SJSA1 (cell line): Measurements from ENCODE around the gene POMP. TPM values are rescaled to one million over a fixed set of nuclear protein-coding genes. Genes with fewer than 3 reads are reported as not detected.

ENCODE experiments used
- DNase-seq, 2 experiments: peaks; one replicate each; pipeline ENCODE4 v3.0.0-alpha.2; 2015 to 2020; ENCODE audit warnings: low spot score in 2 of 2, low read depth in 1 of 2
- H3K27ac ChIP-seq: fragments of 250-450 bp; sonication (Bioruptor Pico); 2 replicates; pipeline ENCODE4 v1.5.1; 2020; ENCODE audit warnings: mild to moderate bottlenecking, moderate library complexity
- H3K27me3 ChIP-seq: fragments of 250-450 bp; sonication (Bioruptor Pico); replicated peaks from 2 replicates; pipeline ENCODE4 v1.5.1; 2020; ENCODE audit warnings: mild to moderate bottlenecking, moderate library complexity
- H3K36me3 ChIP-seq: fragments of 250-450 bp; sonication (Bioruptor Pico); 2 replicates; pipeline ENCODE4 v1.5.1; 2020; ENCODE audit warnings: mild to moderate bottlenecking
- H3K4me1 ChIP-seq: fragments of 250-450 bp; sonication (Bioruptor Pico); replicated peaks from 2 replicates; pipeline ENCODE4 v1.6.1; 2021; ENCODE audit warnings: mild to moderate bottlenecking
- H3K4me3 ChIP-seq: fragments of 250-450 bp; sonication (Bioruptor Pico); 2 replicates; pipeline ENCODE4 v1.5.1; 2020; ENCODE audit warnings: mild to moderate bottlenecking
- H3K9me3 ChIP-seq: fragments of 250-450 bp; sonication (Bioruptor Pico); replicated peaks from 2 replicates; pipeline ENCODE4 v1.5.1; 2020; ENCODE audit warnings: mild to moderate bottlenecking
- total RNA-seq: library from RNA; depleted of rRNA; stranded (reverse); fragments of >200 nt; shearing (Covaris generic); gene quantifications from 2 replicates; pipeline ENCODE4 v1.2.3, GENCODE V29; 2014

The POMP gene
- total RNA-seq, 1 experiment from 2014 or later: 169 TPM

DNA sequence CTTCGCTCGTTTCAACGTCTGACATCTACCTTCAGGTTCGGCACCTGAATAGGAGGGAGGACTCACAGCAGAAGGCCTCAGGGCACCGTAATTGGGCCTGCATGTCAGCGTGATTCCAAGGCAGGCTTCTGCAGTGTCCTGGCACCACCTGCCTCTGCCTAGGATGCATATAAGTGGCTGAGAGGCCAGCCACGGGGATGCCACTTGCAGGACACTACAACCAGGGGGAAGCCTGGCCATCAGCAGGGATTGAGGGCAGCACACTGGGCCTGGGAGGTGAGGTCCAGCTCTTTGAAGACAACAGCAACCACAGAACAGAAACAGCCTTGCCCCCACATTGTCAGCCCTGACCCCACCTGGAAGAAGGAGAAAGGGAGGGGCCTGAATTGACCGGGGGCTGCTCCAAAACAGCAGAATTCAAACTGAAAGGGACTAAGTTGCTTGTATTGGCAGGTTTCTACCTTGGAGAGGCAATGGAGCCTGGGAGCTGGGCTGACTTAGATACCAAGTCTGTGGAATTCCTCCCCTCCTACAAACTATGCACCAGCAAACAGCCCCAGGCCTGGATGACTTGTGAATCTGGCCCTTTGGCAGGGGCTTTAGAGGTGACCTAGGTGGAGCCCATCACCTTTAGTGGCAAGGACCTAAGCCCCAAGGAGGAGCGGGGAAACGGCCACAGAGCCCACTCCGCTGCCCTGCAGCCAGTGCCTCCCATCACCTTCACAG, 34.1 kb upstream of the POMP start:
- no peaks in the 10 kb centered on the region; the same call in 1 of the 2 replicates for H3K4me1 ChIP-seq
- DNase-seq: no peak
- no peak overlapping the region for H3K4me3 ChIP-seq
- no peak overlapping the region for H3K27ac ChIP-seq
- no peaks in the 10 kb centered on the region for H3K27me3 ChIP-seq
- H3K36me3 ChIP-seq: no peaks in the 10 kb centered on the region
- H3K9me3 ChIP-seq: no peaks in the 10 kb centered on the region

DNA sequence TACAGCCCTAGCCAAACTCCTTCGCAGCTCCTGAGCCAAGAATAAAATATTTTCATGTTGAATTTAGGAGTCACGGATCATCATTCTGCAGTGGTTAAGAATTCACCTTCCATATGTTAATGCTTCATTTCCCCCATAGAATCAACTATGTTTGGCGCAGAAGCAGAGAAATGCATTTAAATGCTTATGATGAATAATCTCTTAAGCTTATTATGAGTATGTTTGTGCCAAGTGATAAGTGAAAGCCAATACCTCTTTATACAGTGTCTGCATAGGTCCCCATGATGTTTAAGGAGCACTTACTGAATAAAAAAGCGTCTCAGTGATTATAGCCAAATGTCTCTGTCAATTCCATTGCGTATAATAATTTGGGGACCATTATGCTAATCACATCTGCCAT, 32.7 kb upstream of the POMP start:
- no peaks in the 10 kb centered on the region for H3K27me3 ChIP-seq
- H3K4me3 ChIP-seq: no peak overlapping the region
- DNase-seq: no peak
- H3K36me3 ChIP-seq: no peaks in the 10 kb centered on the region
- no peaks in the 10 kb centered on the region for H3K9me3 ChIP-seq
- no peak overlapping the region for H3K27ac ChIP-seq
- no peaks in the 10 kb centered on the region for H3K4me1 ChIP-seq

DNA sequence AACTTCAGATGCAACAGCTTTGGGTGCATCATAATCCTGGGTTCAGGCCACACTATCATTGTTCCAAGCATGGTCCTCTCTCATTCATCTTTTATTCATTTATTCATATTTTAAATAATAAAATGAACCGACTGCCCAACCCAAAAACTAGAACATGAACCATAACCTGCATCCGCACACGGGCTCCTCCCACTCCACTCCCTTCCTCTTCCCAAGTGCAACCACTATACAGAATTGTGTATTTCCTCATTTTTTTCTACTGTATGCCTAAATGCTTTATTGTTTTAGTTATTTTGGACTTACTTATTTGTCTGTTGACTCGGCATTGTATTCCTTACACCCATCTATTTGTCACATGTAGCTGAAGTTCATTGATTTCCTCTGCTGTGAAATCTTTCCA, 30.7 kb upstream of the POMP start:
- no peaks in the 10 kb centered on the region for H3K4me1 ChIP-seq
- H3K9me3 ChIP-seq: no peaks in the 10 kb centered on the region
- no peak for DNase-seq
- no peak overlapping the region for H3K27ac ChIP-seq
- no peak overlapping the region for H3K4me3 ChIP-seq
- H3K36me3 ChIP-seq: no peaks in the 10 kb centered on the region
- H3K27me3 ChIP-seq: no peaks in the 10 kb centered on the region

DNA sequence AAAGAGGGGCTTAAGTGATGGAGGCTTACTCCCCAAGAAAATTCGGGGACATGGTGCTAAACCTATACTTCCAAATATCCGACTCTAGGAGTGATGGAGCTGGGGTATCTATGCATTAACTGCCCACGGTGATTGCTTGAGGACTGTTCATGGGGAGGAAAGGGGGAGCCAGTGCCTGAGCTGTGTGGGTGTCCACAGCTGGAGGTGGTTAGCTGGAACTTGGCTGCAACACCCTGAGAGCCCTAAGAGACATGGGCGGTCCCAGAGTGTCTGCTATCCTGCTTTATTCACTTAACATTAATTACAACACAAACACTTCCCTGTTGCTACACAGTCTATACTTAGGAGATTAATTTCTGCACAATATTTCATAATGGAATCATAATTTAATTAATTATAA, 28.1 kb upstream of the POMP start:
- DNase-seq: no peak
- no peaks in the 10 kb centered on the region for H3K4me1 ChIP-seq

DNA sequence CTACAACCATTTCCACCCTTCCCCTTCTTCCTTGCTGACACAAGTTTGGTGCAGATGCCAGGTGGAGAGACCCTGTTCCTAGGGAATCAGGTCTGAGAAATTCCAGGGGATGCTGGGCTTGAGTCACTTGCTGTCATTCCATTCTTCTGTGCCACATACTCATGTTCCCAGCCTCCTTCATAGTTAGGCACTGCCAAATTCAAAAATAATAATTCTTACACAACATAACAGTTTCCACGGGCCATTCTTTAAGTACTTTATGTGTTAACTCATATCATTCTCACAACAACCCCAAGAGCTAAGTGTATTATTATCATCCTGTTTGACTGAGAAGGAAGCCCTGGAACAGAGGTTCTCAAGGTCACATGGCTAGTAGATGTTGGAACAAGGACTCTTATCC, 27.1 kb upstream of the POMP start:
- DNase-seq: no peak
- Histone ChIP-seq H3K27ac (no peak overlapping the region), H3K9me3 (no peaks in the 10 kb centered on the region), H3K4me3 (no peak overlapping the region), H3K27me3 (no peaks in the 10 kb centered on the region), H3K36me3 (no peaks in the 10 kb centered on the region), H3K4me1 (peaks cover 8% of the 10 kb centered on the region)

More for the DNA sequence above, 28.1 kb upstream of the POMP start:
- no peak overlapping the region for H3K4me3 ChIP-seq
- H3K36me3 ChIP-seq: no peaks in the 10 kb centered on the region
- no peak overlapping the region for H3K27ac ChIP-seq
- no peaks in the 10 kb centered on the region for H3K27me3 ChIP-seq
- no peaks in the 10 kb centered on the region for H3K9me3 ChIP-seq

DNA sequence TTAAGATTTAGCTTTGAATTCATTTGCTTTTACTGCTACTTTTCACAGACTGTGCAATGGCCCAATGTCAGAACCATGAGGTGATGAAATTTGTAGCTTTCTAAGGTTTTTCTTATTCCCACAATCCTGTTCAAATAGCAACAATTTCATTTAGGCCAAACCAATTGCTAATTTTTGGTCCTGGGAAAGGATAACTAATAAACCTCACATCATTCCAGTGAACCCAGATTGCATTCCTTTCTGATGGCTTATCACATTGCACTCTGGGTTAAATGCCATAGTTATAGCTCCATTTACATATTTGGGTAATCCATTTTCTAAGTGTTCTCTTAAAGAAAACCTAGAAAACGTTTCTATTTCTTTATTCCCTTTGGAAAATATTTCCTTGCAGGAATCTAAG, 22.9 kb upstream of the POMP start:
- H3K27me3 ChIP-seq: no peaks in the 10 kb centered on the region
- no peaks in the 10 kb centered on the region for H3K36me3 ChIP-seq
- H3K27ac ChIP-seq: 0 out of 2 replicates have a peak overlapping the region, but pooled peaks have one; percentile 22
- no peaks in the 10 kb centered on the region for H3K9me3 ChIP-seq
- no peak overlapping the region for H3K4me3 ChIP-seq
- DNase-seq: peak in 1 of 2 experiments; percentile 16
- peaks cover 13% of the 10 kb centered on the region for H3K4me1 ChIP-seq

DNA sequence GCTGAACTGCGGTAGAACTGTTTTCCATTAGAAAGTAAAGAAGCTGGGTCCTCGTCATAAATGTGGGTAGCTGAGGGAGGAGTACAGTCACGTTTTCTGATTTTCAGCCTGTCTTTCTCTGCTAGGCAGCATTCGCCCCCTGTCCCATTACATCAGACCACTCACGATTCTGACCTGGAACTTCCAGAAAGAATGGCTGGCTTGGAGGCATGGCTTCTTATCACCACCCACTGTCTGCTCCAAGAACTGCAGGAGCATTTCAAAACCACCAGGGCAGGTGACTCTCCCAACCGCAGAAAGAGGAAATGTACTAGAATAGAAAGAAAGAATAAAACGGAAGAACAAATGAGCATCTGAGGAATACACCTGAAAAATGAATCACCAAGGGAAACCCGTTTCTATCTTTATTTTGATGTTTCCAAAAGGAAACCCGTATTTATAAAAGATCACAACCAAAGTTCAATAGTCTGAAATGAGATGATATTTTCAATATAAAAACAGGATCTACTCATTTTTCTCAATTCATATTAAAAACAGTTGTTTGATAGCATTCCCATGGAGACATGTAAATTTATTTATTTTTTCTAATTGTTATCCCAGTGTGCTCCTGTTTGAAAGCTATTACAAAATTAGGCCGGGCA, 22.1 kb upstream of the POMP start:
- DNase-seq: peak; percentile 54 to 60
- H3K4me3 ChIP-seq: no peak overlapping the region
- no peaks in the 10 kb centered on the region for H3K27me3 ChIP-seq
- H3K36me3 ChIP-seq: no peaks in the 10 kb centered on the region
- no peaks in the 10 kb centered on the region for H3K9me3 ChIP-seq
- peak overlapping the region; percentile 22; the same call in 1 of the 2 replicates for H3K27ac ChIP-seq
- H3K4me1 ChIP-seq: peaks cover 13% of the 10 kb centered on the region

DNA sequence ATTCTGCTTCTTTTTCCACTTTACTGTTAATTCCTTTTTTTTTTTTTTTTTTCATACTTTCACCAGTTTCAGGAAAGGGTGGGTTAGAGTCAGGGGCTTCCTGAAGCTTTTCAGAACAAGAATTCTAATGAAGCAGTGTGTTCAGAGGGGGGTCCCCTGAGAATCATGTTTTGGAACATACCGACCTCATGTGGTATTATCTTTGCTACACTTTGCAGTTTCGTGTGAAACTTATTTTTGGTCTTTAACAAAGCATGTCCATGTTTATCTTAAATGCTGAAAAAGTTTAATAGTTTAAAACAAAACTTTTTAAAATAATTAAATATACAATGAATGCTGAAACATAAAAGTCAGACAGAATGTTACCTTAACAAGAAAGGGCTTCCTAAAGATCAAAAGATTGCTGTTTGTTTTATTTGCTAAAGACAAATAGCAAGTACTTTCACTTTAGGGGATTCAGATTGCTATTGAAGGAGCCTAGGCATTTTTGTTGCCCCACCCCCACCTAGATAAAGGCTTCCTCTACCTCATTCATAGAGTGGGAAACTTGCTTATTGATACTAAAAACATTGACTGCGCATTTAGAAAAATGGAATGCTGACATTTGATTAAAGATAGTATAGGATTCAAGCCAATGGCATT, 21.1 kb upstream of the POMP start:
- Histone ChIP-seq H3K9me3 (no peaks in the 10 kb centered on the region), H3K27ac (no peak overlapping the region), H3K4me3 (no peak overlapping the region), H3K36me3 (no peaks in the 10 kb centered on the region), H3K4me1 (peaks cover 13% of the 10 kb centered on the region), H3K27me3 (no peaks in the 10 kb centered on the region)
- no peak for DNase-seq

DNA sequence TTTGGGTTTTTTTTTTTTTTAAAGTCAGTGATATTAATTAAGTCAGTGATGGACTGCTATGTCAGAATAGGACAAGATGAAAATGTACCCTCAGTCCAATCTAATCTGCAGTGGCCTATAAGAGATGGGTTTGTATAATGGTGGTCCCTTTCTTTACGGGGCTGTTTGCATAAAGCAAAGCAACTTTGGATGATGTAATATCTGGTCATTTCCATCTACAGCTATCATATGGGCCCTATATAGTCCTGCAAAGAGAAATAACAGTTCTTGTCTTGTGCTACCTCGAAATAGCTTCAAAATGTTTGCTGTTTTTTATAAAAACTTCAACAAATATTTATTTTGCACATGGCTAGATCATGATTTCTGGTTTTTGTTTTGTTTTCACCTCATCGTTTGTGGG, 20.2 kb upstream of the POMP start:
- no peak for DNase-seq
- no peak overlapping the region for H3K27ac ChIP-seq
- no peaks in the 10 kb centered on the region for H3K36me3 ChIP-seq
- H3K4me3 ChIP-seq: no peak overlapping the region
- no peaks in the 10 kb centered on the region for H3K9me3 ChIP-seq
- no peaks in the 10 kb centered on the region for H3K27me3 ChIP-seq
- peaks cover 13% of the 10 kb centered on the region for H3K4me1 ChIP-seq

DNA sequence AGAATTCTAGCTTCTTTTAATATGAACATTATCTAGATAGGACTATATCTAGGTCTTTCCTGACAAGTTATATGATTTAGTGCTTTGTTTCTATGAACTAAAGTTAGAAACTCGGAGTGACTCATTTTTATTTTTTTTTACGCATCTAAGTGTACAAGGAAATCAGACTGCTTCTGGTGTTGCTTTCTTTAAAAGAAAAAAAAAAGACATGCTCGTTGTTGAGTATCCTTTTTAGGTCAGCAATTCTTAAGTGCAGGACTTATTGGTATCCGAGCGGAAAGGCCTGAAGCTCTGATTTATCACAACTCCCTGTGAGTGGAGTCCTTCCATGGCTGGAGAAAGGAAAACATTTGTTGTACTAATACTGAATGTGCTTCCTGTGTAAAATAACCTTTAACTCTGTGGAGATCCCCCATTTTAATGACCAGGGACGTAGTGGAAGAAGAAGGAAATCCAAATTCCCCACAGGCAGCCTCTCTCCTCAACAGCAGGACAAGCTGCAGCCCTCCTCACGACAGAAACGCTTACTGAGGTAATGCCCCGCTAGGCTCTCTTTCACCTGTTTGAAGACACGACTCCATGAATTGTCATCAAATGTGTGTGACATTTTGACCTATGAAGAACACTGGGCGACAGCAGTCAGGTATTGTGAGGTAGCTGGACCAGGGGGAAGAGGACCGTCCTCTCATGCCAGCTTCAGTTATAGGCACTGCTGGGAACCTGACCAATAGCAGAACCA, 17.9 kb upstream of the POMP start:
- Histone ChIP-seq H3K27ac (no peak overlapping the region), H3K36me3 (no peaks in the 10 kb centered on the region), H3K9me3 (no peaks in the 10 kb centered on the region), H3K4me3 (no peak overlapping the region), H3K27me3 (no peaks in the 10 kb centered on the region), H3K4me1 (peaks cover 11% of the 10 kb centered on the region)
- no peak for DNase-seq

DNA sequence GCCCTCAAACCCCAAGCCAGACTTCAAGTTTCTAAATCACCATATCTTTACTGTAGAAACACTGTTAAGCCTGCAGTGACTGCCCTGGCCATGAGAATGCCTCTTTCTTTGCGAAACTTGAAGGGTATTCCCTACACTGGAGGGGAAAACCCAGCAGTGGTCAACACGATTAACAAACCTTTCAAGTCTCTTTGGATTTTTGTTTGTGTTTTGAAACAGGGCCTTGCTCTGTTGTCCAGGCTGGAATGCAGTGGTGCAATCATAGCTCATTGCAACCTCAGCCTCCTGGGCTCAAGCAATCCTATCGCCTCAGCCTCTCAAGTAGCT, 17.4 kb upstream of the POMP start:
- Histone ChIP-seq H3K36me3 (no peaks in the 10 kb centered on the region), H3K27ac (no peak overlapping the region), H3K9me3 (no peaks in the 10 kb centered on the region), H3K4me3 (no peak overlapping the region), H3K27me3 (no peaks in the 10 kb centered on the region), H3K4me1 (peaks cover 6% of the 10 kb centered on the region)
- no peak for DNase-seq

DNA sequence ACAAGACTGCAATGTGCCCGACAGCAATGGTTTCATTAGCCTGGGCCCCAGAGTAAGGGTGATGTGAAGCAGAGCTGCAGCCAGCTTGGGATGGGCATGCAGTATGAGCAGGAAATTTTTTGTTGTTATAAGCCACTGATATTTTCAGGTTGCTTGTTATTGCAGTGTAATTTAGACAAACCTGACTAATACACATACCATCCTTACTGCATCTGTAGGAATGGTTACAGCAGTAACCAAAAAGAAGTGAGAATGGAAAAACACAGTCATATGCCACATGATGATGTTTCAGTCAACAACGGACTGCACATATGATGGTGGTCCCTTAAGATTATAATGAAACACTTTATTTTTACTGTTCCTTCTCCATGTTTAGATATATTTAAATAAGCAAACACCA, 8.6 kb upstream of the POMP start:
- Histone ChIP-seq H3K36me3 (no peaks in the 10 kb centered on the region), H3K27ac (no peak overlapping the region), H3K4me3 (no peak overlapping the region), H3K9me3 (no peaks in the 10 kb centered on the region), H3K27me3 (no peaks in the 10 kb centered on the region), H3K4me1 (peaks cover 21% of the 10 kb centered on the region)
- peak in 1 of 2 experiments; percentile 26 for DNase-seq

DNA sequence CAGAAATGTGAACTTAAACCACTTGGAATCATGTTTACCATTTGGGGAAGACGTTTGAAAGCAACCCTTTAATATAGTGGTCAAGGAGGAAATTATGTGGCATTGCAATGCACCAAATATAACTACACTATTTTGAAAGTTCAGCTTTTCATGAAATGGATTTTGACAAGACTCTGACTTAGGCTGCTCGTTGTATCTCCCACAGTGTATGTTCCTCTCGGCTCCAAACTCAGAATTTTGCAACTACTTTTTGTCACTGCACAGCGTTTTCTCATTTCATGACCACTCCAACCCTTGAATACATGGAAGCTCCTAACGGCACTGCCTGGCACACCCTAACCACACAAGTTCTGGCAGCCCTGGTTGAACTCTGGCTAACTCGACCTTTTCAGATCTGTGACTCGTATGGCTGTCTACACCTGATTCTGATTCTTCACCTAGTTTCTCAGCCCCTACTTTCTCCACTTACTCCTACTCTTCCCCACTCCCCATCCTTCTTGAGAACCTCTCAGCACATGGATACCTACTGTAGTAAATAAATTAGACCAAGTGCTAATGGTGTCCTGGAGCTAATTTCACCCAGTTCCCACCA, 7.0 kb upstream of the POMP start:
- H3K4me1 ChIP-seq: peaks cover 21% of the 10 kb centered on the region
- H3K27ac ChIP-seq: no peak overlapping the region
- H3K4me3 ChIP-seq: no peak overlapping the region
- DNase-seq: no peak
- no peaks in the 10 kb centered on the region for H3K36me3 ChIP-seq
- no peaks in the 10 kb centered on the region for H3K9me3 ChIP-seq
- no peaks in the 10 kb centered on the region for H3K27me3 ChIP-seq
